IMR-90 (cell line): ENCODE data around the gene RPL10A.

ENCODE experiments used
- FOS ChIP-seq: fragments of 150-350 bp; IDR thresholded peaks from 2 replicates; pipeline ENCODE4 v1.6.1; 2016; ENCODE audit warnings: low read depth, low read length
- POLR2A ChIP-seq: IDR thresholded peaks from 2 replicates; pipeline ENCODE4 v1.6.1; 2012; ENCODE audit warnings: mild to moderate bottlenecking, low read depth, low read length
- RAD21 ChIP-seq: IDR thresholded peaks from 2 replicates; pipeline ENCODE4 v1.6.1; 2012; ENCODE audit warnings: low read length, improper control_type of control experiment
- RFX5 ChIP-seq: IDR thresholded peaks from 2 replicates; pipeline ENCODE4 v1.8.0; 2012; ENCODE audit warnings: low read depth, mild to moderate bottlenecking, low read length, moderate library complexity
- TF ChIP-seq, protein P1 (sequence below): conservative IDR thresholded peaks from 2 replicates; pipeline ENCODE4 v1.5.1; 2012; ENCODE audit warnings: mild to moderate bottlenecking, low read depth, low read length, improper control_type of control experiment

DNA sequence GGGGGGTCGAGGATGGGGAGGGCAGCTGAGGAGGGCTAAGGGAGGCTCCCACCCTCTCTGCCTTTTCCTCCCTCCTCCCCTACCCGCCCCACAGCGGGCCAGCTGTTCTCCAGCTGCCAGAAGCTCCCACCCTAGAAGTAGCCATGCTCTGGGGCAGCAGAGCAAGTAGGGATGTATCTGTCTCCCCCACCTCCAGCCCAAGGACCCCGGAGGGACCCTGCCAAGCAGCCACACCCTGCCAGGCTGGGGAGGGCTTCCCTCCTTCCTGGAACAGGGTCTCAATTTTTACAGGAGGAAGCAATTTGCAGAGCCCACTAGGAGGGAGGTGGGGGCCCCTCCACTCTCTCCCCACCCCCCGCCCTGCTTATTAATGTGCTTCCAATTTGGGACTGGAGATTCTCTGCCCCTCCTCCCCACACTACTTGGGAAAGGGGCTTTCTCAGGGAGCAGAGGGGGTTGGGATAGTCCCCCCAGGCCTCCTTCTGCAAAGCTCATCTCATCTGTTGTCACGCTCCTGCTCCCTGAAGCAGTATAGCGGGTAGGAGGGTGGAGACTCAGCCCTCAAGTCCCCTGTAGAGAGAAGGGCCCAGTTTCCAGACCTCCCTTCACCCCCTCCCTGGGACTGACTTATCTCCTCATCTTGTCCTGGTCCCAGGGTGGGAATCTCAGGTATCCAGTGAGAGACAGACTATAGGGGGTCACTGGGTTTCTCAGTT lies 24.2 kb downstream of the RPL10A start:
- TF ChIP-seq, protein P1, sequence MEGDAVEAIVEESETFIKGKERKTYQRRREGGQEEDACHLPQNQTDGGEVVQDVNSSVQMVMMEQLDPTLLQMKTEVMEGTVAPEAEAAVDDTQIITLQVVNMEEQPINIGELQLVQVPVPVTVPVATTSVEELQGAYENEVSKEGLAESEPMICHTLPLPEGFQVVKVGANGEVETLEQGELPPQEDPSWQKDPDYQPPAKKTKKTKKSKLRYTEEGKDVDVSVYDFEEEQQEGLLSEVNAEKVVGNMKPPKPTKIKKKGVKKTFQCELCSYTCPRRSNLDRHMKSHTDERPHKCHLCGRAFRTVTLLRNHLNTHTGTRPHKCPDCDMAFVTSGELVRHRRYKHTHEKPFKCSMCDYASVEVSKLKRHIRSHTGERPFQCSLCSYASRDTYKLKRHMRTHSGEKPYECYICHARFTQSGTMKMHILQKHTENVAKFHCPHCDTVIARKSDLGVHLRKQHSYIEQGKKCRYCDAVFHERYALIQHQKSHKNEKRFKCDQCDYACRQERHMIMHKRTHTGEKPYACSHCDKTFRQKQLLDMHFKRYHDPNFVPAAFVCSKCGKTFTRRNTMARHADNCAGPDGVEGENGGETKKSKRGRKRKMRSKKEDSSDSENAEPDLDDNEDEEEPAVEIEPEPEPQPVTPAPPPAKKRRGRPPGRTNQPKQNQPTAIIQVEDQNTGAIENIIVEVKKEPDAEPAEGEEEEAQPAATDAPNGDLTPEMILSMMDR: no peak
- TF ChIP-seq RAD21 (no peak), POLR2A (no peak), FOS (no peak), RFX5 (no peak)
